Ishikawa (cell line): ENCODE measurements around the gene PTPRM.

ENCODE experiments used
- CEBPB ChIP-seq: IDR thresholded peaks from 2 replicates; pipeline ENCODE4 v1.6.1; 2012
- CREB1 ChIP-seq: IDR thresholded peaks from 2 replicates; pipeline ENCODE4 v1.6.1; 2012; ENCODE audit warnings: low read depth
- EP300 ChIP-seq: IDR thresholded peaks from 2 replicates; pipeline ENCODE4 v1.6.1; 2012; ENCODE audit warnings: borderline replicate concordance
- NFIC ChIP-seq: IDR thresholded peaks from 2 replicates; pipeline ENCODE4 v1.6.1; 2012
- TEAD4 ChIP-seq: IDR thresholded peaks from 2 replicates; pipeline ENCODE4 v1.6.1; 2012
- YY1 ChIP-seq: IDR thresholded peaks from 2 replicates; pipeline ENCODE4 v1.6.1; 2012; ENCODE audit warnings: low read depth
- ZBTB7A ChIP-seq: IDR thresholded peaks from 2 replicates; pipeline ENCODE4 v1.6.1; 2012; ENCODE audit warnings: low read depth
- TF ChIP-seq, protein P1 (sequence below): IDR thresholded peaks from 2 replicates; pipeline ENCODE4 v1.6.1; 2012
- TF ChIP-seq, protein P2 (sequence below): IDR thresholded peaks from 2 replicates; pipeline ENCODE4 v1.6.1; 2012; ENCODE audit warnings: low read depth, mild to moderate bottlenecking
- TF ChIP-seq, protein P3 (sequence below): IDR thresholded peaks from 2 replicates; pipeline ENCODE4 v1.6.1; 2012

DNA sequence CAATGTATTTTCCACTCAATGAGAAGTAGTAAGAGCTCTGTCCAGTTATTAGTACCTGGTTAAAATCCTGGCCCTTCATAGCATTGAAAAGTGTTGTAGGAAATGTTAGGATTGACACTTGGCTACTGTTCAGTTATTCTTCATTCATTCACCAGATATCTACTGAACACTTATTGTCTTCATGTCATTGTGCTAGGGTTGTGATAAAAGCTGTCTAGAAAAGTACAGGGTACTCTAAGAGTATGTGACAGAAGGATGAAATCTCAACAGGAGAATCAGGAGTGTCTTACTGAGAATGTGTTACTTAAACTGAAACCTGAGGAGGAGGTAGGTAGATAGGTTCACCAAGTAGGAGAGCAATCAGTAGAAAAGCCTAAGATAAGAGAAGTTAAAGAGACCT lies 530.3 kb downstream of the PTPRM start:
- TF ChIP-seq EP300 (no peak), YY1 (no peak), CEBPB (no peak), ZBTB7A (no peak), TEAD4 (no peak), NFIC (no peak), CREB1 (no peak)
- TF ChIP-seq, protein P1, sequence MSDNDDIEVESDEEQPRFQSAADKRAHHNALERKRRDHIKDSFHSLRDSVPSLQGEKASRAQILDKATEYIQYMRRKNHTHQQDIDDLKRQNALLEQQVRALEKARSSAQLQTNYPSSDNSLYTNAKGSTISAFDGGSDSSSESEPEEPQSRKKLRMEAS: no peak
- TF ChIP-seq, protein P2, sequence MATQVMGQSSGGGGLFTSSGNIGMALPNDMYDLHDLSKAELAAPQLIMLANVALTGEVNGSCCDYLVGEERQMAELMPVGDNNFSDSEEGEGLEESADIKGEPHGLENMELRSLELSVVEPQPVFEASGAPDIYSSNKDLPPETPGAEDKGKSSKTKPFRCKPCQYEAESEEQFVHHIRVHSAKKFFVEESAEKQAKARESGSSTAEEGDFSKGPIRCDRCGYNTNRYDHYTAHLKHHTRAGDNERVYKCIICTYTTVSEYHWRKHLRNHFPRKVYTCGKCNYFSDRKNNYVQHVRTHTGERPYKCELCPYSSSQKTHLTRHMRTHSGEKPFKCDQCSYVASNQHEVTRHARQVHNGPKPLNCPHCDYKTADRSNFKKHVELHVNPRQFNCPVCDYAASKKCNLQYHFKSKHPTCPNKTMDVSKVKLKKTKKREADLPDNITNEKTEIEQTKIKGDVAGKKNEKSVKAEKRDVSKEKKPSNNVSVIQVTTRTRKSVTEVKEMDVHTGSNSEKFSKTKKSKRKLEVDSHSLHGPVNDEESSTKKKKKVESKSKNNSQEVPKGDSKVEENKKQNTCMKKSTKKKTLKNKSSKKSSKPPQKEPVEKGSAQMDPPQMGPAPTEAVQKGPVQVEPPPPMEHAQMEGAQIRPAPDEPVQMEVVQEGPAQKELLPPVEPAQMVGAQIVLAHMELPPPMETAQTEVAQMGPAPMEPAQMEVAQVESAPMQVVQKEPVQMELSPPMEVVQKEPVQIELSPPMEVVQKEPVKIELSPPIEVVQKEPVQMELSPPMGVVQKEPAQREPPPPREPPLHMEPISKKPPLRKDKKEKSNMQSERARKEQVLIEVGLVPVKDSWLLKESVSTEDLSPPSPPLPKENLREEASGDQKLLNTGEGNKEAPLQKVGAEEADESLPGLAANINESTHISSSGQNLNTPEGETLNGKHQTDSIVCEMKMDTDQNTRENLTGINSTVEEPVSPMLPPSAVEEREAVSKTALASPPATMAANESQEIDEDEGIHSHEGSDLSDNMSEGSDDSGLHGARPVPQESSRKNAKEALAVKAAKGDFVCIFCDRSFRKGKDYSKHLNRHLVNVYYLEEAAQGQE: no peak
- TF ChIP-seq, protein P3, sequence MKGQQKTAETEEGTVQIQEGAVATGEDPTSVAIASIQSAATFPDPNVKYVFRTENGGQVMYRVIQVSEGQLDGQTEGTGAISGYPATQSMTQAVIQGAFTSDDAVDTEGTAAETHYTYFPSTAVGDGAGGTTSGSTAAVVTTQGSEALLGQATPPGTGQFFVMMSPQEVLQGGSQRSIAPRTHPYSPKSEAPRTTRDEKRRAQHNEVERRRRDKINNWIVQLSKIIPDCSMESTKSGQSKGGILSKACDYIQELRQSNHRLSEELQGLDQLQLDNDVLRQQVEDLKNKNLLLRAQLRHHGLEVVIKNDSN: no peak
